BLaER1 treated with 17β-estradiol and CSF1 and Interleukin-3, amounts not matched to agents 10 nM and 100 nM (cell line): ENCODE measurements around the gene CDYL.
"Not testable (repeated sequence)": the region's sequence is repeated elsewhere in the genome, so short reads cannot be mapped to it uniquely, and the experiment has no call there.

Source experiments
- H3K27ac ChIP-seq, 11 experiments: shearing (Covaris generic); formaldehyde crosslinking; 2 replicates each; pipeline ENCODE4 v1.8.1; 2022
- H3K27me3 ChIP-seq, 11 experiments: shearing (Covaris generic); formaldehyde crosslinking; 2 replicates each; pipeline ENCODE4 v1.8.1; 2022
- H3K36me3 ChIP-seq, 11 experiments: shearing (Covaris generic); formaldehyde crosslinking; 2 replicates each; pipeline ENCODE4 v1.8.1; 2022
- H3K4me1 ChIP-seq, 10 experiments: shearing (Covaris generic); formaldehyde crosslinking; 2 replicates each; pipeline ENCODE4 v1.8.1; 2022
- H3K4me2 ChIP-seq, 11 experiments: shearing (Covaris generic); formaldehyde crosslinking; 2 replicates each; pipeline ENCODE4 v1.8.1; 2022
- H3K4me3 ChIP-seq, 10 experiments: shearing (Covaris generic); formaldehyde crosslinking; 2 replicates each; pipeline ENCODE4 v1.8.1; 2022
- H3K9ac ChIP-seq, 11 experiments: shearing (Covaris generic); formaldehyde crosslinking; 2 replicates each; pipeline ENCODE4 v1.8.1; 2022
- H3K9me3 ChIP-seq, 11 experiments: shearing (Covaris generic); formaldehyde crosslinking; replicated peaks in 1 of 11; 2 replicates each; pipeline ENCODE4 v1.8.1; 2022
- H4K20me1 ChIP-seq, 11 experiments: shearing (Covaris generic); formaldehyde crosslinking; 2 replicates each; pipeline ENCODE4 v1.8.1; 2022
- Cebpa-rat ChIP-seq, 11 experiments: shearing (Covaris generic); IDR thresholded peaks; 2 replicates each; pipeline ENCODE4 v1.8.1; 2022

The CDYL gene

GRCh38 chr6:4860387-4860786, 84.2 kb downstream of the CDYL start:
- peaks cover 5 to 94% (median 60%) of the 10 kb centered on the region in 11 experiments; a peak in 20 of 22 replicates for H3K36me3 ChIP-seq
- no peaks in the 10 kb centered on the region for H3K27me3 ChIP-seq
- H3K9ac ChIP-seq: no peak overlapping the region
- no peak overlapping the region for H3K4me2 ChIP-seq
- peaks cover 0 to 64% (median 8%) of the 10 kb centered on the region in 10 experiments; a peak in 13 of 20 replicates for H3K4me1 ChIP-seq
- H3K4me3 ChIP-seq: no peak overlapping the region
- H3K9me3 ChIP-seq: peaks cover 15 to 66% (median 59%) of the 10 kb centered on the region in 11 experiments
- no peak for TF ChIP-seq Cebpa-rat (IDR thresholded peaks at IDR 0.05)
- H3K27ac ChIP-seq: no peak overlapping the region
- H4K20me1 ChIP-seq: peaks cover 29 to 77% (median 54%) of the 10 kb centered on the region in 11 experiments; a peak in 21 of 22 replicates

- Histone ChIP-seq H4K20me1 (peaks cover 23 to 66% (median 43%) of the 10 kb centered on the region in 11 experiments; a peak in 20 of 22 replicates), H3K27me3 (no peaks in the 10 kb centered on the region), H3K9me3 (peaks cover 26 to 77% (median 71%) of the 10 kb centered on the region in 11 experiments), H3K27ac (peak overlapping the region in 1 of 11 experiments; percentile 23; a peak in 1 of 22 replicates), H3K36me3 (peaks cover 5 to 94% (median 63%) of the 10 kb centered on the region in 11 experiments; a peak in 20 of 22 replicates), H3K4me1 (peaks cover 0 to 57% (median 8%) of the 10 kb centered on the region in 10 experiments; a peak in 12 of 20 replicates), H3K4me3 (no peak overlapping the region), H3K9ac (no peak overlapping the region), H3K4me2 (peak overlapping the region in 2 of 11 experiments; percentile 0 to 17; a peak in 3 of 22 replicates)
- TF ChIP-seq Cebpa-rat (IDR thresholded peaks at IDR 0.05): no peak
Observed at GRCh38 chr6:4861564-4861963, 85.4 kb downstream of the CDYL start.

- no peak for TF ChIP-seq Cebpa-rat (IDR thresholded peaks at IDR 0.05)
- Histone ChIP-seq H3K9me3 (peaks cover 46 to 97% (median 96%) of the 10 kb centered on the region in 11 experiments), H3K36me3 (peaks cover 5 to 84% (median 65%) of the 10 kb centered on the region in 11 experiments; a peak in 20 of 22 replicates), H3K27ac (peak overlapping the region in 2 of 11 experiments; percentile 28 to 57; a peak in 5 of 22 replicates), H3K9ac (no peak overlapping the region), H3K4me2 (0 out of 22 replicates have a peak overlapping the region, but pooled peaks of 1 of the 11 experiments have one; percentile 0), H3K27me3 (no peaks in the 10 kb centered on the region), H4K20me1 (peaks cover under 1 to 47% (median 14%) of the 10 kb centered on the region in 11 experiments; a peak in 13 of 22 replicates), H3K4me1 (peaks cover 0 to 30% (median 0%) of the 10 kb centered on the region in 10 experiments; a peak in 6 of 20 replicates), H3K4me3 (no peak overlapping the region)
Observed at GRCh38 chr6:4864519-4864918, 88.3 kb downstream of the CDYL start.

GRCh38 chr6:4865006-4865405, 88.8 kb downstream of the CDYL start:
- peaks cover 0 to 31% (median 0%) of the 10 kb centered on the region in 10 experiments; a peak in 6 of 20 replicates for H3K4me1 ChIP-seq
- peaks cover 5 to 84% (median 65%) of the 10 kb centered on the region in 11 experiments; a peak in 20 of 22 replicates for H3K36me3 ChIP-seq
- H3K27me3 ChIP-seq, H3K4me3 ChIP-seq, H3K9ac ChIP-seq: not testable (repeated sequence)
- peak overlapping the region in 2 of 11 experiments; percentile 21 to 57; a peak in 3 of 22 replicates for H3K27ac ChIP-seq
- 0 out of 22 replicates have a peak overlapping the region, but pooled peaks of 1 of the 11 experiments have one; percentile 0 for H3K4me2 ChIP-seq
- peaks cover 0 to 47% (median 12%) of the 10 kb centered on the region in 11 experiments; a peak in 10 of 22 replicates for H4K20me1 ChIP-seq
- peaks cover 46 to 97% (median 96%) of the 10 kb centered on the region in 11 experiments for H3K9me3 ChIP-seq

GRCh38 chr6:4870821-4871494, 94.8 kb downstream of the CDYL start:
- Histone ChIP-seq H3K9ac (no peak overlapping the region), H4K20me1 (peaks cover 18 to 75% (median 43%) of the 10 kb centered on the region in 11 experiments; a peak in 18 of 22 replicates), H3K4me1 (peaks cover 0 to 14% (median 0%) of the 10 kb centered on the region in 10 experiments; a peak in 6 of 20 replicates), H3K9me3 (peaks cover 25 to 84% (median 66%) of the 10 kb centered on the region in 11 experiments), H3K27ac (no peak overlapping the region), H3K4me3 (no peak overlapping the region), H3K27me3 (no peaks in the 10 kb centered on the region), H3K36me3 (peaks cover 4 to 51% (median 29%) of the 10 kb centered on the region in 11 experiments; a peak in 20 of 22 replicates), H3K4me2 (peak overlapping the region in 1 of 11 experiments; percentile 15; a peak in 3 of 22 replicates)
- TF ChIP-seq Cebpa-rat (IDR thresholded peaks at IDR 0.05): no peak

GRCh38 chr6:4871825-4872224, 95.6 kb downstream of the CDYL start:
- Histone ChIP-seq H3K4me3 (no peak overlapping the region), H3K4me1 (peaks cover 0 to 14% (median 0%) of the 10 kb centered on the region in 10 experiments; a peak in 6 of 20 replicates)

GRCh38 chr6:4872841-4873240, 96.6 kb downstream of the CDYL start:
- Histone ChIP-seq H3K4me2 (no peak overlapping the region), H3K4me3 (no peak overlapping the region), H4K20me1 (peaks cover 18 to 94% (median 51%) of the 10 kb centered on the region in 11 experiments; a peak in 18 of 22 replicates), H3K4me1 (peaks cover 0 to 14% (median 0%) of the 10 kb centered on the region in 10 experiments; a peak in 6 of 20 replicates), H3K27me3 (no peaks in the 10 kb centered on the region), H3K36me3 (peaks cover 4 to 33% (median 14%) of the 10 kb centered on the region in 11 experiments; a peak in 18 of 22 replicates), H3K9ac (no peak overlapping the region), H3K27ac (no peak overlapping the region), H3K9me3 (peaks cover 13 to 84% (median 59%) of the 10 kb centered on the region in 11 experiments)
- no peak for TF ChIP-seq Cebpa-rat (IDR thresholded peaks at IDR 0.05)

More at GRCh38 chr6:4871825-4872224, 95.6 kb downstream of the CDYL start:
- H3K36me3 ChIP-seq: peaks cover 4 to 42% (median 23%) of the 10 kb centered on the region in 11 experiments; a peak in 20 of 22 replicates
- no peak for TF ChIP-seq Cebpa-rat (IDR thresholded peaks at IDR 0.05)
- H3K27ac ChIP-seq: no peak overlapping the region
- H3K27me3 ChIP-seq: no peaks in the 10 kb centered on the region
- no peak overlapping the region for H3K9ac ChIP-seq
- peaks cover 20 to 84% (median 65%) of the 10 kb centered on the region in 11 experiments for H3K9me3 ChIP-seq
- H3K4me2 ChIP-seq: no peak overlapping the region
- H4K20me1 ChIP-seq: peaks cover 18 to 83% (median 50%) of the 10 kb centered on the region in 11 experiments; a peak in 18 of 22 replicates

GRCh38 chr6:4873928-4874327, 97.7 kb downstream of the CDYL start:
- Histone ChIP-seq H3K36me3 (peaks cover 0 to 29% (median 14%) of the 10 kb centered on the region in 11 experiments; a peak in 14 of 22 replicates), H4K20me1 (peaks cover 18 to 93% (median 51%) of the 10 kb centered on the region in 11 experiments; a peak in 18 of 22 replicates), H3K9me3 (peaks cover 6 to 84% (median 56%) of the 10 kb centered on the region in 11 experiments; a peak in 21 of 22 replicates), H3K9ac (no peak overlapping the region), H3K27me3 (no peaks in the 10 kb centered on the region), H3K4me1 (peaks cover 0 to 14% (median 0%) of the 10 kb centered on the region in 10 experiments; a peak in 6 of 20 replicates), H3K27ac (no peak overlapping the region), H3K4me3 (no peak overlapping the region), H3K4me2 (no peak overlapping the region)
- no peak for TF ChIP-seq Cebpa-rat (IDR thresholded peaks at IDR 0.05)
